ENCODE results near the gene KCNK16. TPM values are rescaled to one million over a fixed set of nuclear protein-coding genes. Genes with fewer than 3 reads are reported as not detected.

Gene KCNK16
- total and polyA plus RNA-seq, 2 of the 8 experiments (the other 6 are each of a cell fraction or from before 2014, with no cell fraction given) = not detected

GRCh38 chr6:39328066-39328465 is 5.6 kb upstream of the KCNK16 start (continued):
- TF ChIP-seq, protein P1, sequence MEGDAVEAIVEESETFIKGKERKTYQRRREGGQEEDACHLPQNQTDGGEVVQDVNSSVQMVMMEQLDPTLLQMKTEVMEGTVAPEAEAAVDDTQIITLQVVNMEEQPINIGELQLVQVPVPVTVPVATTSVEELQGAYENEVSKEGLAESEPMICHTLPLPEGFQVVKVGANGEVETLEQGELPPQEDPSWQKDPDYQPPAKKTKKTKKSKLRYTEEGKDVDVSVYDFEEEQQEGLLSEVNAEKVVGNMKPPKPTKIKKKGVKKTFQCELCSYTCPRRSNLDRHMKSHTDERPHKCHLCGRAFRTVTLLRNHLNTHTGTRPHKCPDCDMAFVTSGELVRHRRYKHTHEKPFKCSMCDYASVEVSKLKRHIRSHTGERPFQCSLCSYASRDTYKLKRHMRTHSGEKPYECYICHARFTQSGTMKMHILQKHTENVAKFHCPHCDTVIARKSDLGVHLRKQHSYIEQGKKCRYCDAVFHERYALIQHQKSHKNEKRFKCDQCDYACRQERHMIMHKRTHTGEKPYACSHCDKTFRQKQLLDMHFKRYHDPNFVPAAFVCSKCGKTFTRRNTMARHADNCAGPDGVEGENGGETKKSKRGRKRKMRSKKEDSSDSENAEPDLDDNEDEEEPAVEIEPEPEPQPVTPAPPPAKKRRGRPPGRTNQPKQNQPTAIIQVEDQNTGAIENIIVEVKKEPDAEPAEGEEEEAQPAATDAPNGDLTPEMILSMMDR (IDR thresholded peaks at IDR 0.05; ENCODE audit: control extremely low read depth in 1 of 3, insufficient read depth in 1 of 3, low read depth in 1 of 3, low read length in 3 of 3) = no peak
- TF ChIP-seq CBX8 (IDR thresholded peaks at IDR 0.05; ENCODE audit: borderline replicate concordance, low read depth, low read length) = no peak
- no peak for TF ChIP-seq KDM4A (IDR thresholded peaks at IDR 0.05; ENCODE audit: low read depth, low read length, severe bottlenecking)
- TF ChIP-seq RFX5 (IDR thresholded peaks at IDR 0.05; ENCODE audit: borderline replicate concordance, low read depth, low read length) = no peak
- TF ChIP-seq, protein P2, sequence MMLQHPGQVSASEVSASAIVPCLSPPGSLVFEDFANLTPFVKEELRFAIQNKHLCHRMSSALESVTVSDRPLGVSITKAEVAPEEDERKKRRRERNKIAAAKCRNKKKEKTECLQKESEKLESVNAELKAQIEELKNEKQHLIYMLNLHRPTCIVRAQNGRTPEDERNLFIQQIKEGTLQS (IDR thresholded peaks at IDR 0.05; ENCODE audit: insufficient read depth, low read depth, low read length) = no peak
- no peak for TF ChIP-seq HDAC6 (IDR thresholded peaks at IDR 0.05; ENCODE audit: low read depth, low read length)
- no peak for TF ChIP-seq CBX5 (IDR thresholded peaks at IDR 0.05; ENCODE audit: low read depth, low read length)
- TF ChIP-seq NRF1 (IDR thresholded peaks at IDR 0.05; ENCODE audit: low read depth, low read length) = no peak
